SK-N-SH (cell line): ENCODE data around the gene H2BK1. TPM values are rescaled to one million over a fixed set of nuclear protein-coding genes. Genes with fewer than 3 reads are reported as not detected.

Source experiments
- CTCF ChIA-PET: fragments of 300-600, 350-600 bp; formaldehyde crosslinking; extraction: SDS; loops from one replicate; lab custom pipeline; 2021; lab: Yijun Ruan, JAX
- POLR2A ChIA-PET: fragments of 350-600 bp; sonication (Branson Sonifier 250); formaldehyde crosslinking; extraction: SDS; loops from one replicate; lab custom pipeline; 2020; ENCODE audit warnings: antibody characterized with exemption, inconsistent platforms; lab: Yijun Ruan, JAX
- DNase-seq: peaks from one replicate; pipeline ENCODE4 v3.0.0; 2012
- H2AFZ ChIP-seq: fragments of 200-600 bp; sonication (generic); 2 replicates; pipeline ENCODE4 v1.8.1; 2016; ENCODE audit warnings: antibody characterized with exemption, mild to moderate bottlenecking, low read depth
- H3F3A ChIP-seq: fragments of 200-600 bp; sonication (generic); replicated peaks from 2 replicates; pipeline ENCODE3; 2016; ENCODE audit warnings: antibody characterized with exemption, mild to moderate bottlenecking; ENCODE audit not compliant: insufficient read depth
- H3K27ac ChIP-seq, 2 experiments: fragments of 200-500 bp in 1 of 2; fragments of 200-600 bp in 1 of 2; sonication (Bioruptor generic) in 1 of 2; sonication (generic), shearing (Covaris generic) in 1 of 2; 2 replicates each; pipeline versions ENCODE4 v1.5.1 to v1.6.1; 2014 to 2016; ENCODE audit warnings: low read depth in 2 of 2, inconsistent platforms in 1 of 2, low read length in 1 of 2, mild to moderate bottlenecking in 1 of 2, mixed read lengths in 1 of 2
- H3K27me3 ChIP-seq: fragments of 200-600 bp; sonication (generic), shearing (Covaris generic); 2 replicates; pipeline ENCODE4 v1.6.1; 2016; ENCODE audit warnings: mixed run types; ENCODE audit not compliant: insufficient read depth
- H3K36me3 ChIP-seq, 2 experiments: fragments of 200-500 bp in 1 of 2; fragments of 200-600 bp in 1 of 2; sonication (Bioruptor generic) in 1 of 2; sonication (generic) in 1 of 2; replicated peaks in 1 of 2; 2 replicates each; pipeline versions ENCODE3 to v1.5.1; 2014 to 2016; ENCODE audit warnings: low read length in 1 of 2, mild to moderate bottlenecking in 1 of 2; ENCODE audit not compliant: insufficient read depth in 2 of 2, control insufficient read depth in 1 of 2
- H3K4me1 ChIP-seq, 2 experiments: fragments of 200-500 bp in 1 of 2; fragments of 200-600 bp in 1 of 2; sonication (Bioruptor generic) in 1 of 2; sonication (generic), shearing (Covaris generic) in 1 of 2; 2 replicates each; pipeline versions ENCODE4 v1.5.1 to v1.6.1; 2014 to 2016; ENCODE audit warnings: low read depth in 1 of 2, low read length in 1 of 2, mixed run types in 1 of 2; ENCODE audit not compliant: insufficient read depth in 2 of 2, control insufficient read depth in 1 of 2
- H3K4me2 ChIP-seq: fragments of 200-600 bp; sonication (generic), shearing (Covaris generic); 2 replicates; pipeline ENCODE4 v1.6.1; 2017; ENCODE audit warnings: mixed run types
- H3K4me3 ChIP-seq, 2 experiments: fragments of 200-500 bp in 1 of 2; fragments of 200-600 bp in 1 of 2; sonication (Bioruptor generic) in 1 of 2; sonication (generic), shearing (Covaris generic) in 1 of 2; 2 replicates each; pipeline versions ENCODE4 v1.5.1 to v1.8.1; 2014 to 2016; ENCODE audit warnings: low read depth in 2 of 2, inconsistent platforms in 1 of 2, low read length in 1 of 2, mild to moderate bottlenecking in 1 of 2, mixed read lengths in 1 of 2, moderate library complexity in 1 of 2
- H3K79me2 ChIP-seq: fragments of 200-600 bp; sonication (generic); 2 replicates; pipeline ENCODE4 v1.8.1; 2017; ENCODE audit warnings: mild to moderate bottlenecking; ENCODE audit not compliant: insufficient read depth
- H3K9ac ChIP-seq: fragments of 200-600 bp; sonication (generic); 2 replicates; pipeline ENCODE4 v1.6.1; 2017; ENCODE audit warnings: mixed run types
- H3K9me2 ChIP-seq: fragments of 200-600 bp; sonication (generic); 2 replicates; pipeline ENCODE4 v1.6.1; 2017; ENCODE audit warnings: mixed run types
- H3K9me3 ChIP-seq: fragments of 200-600 bp; sonication (generic); 2 replicates; pipeline ENCODE4 v1.6.1; 2017; ENCODE audit warnings: mixed run types, mild to moderate bottlenecking, moderate library complexity
- H4K20me1 ChIP-seq: fragments of 200-600 bp; sonication (generic); 2 replicates; pipeline ENCODE4 v1.6.1; 2017; ENCODE audit warnings: mild to moderate bottlenecking, mixed run types; ENCODE audit not compliant: insufficient read depth
- FOSL2 ChIP-seq: IDR thresholded peaks from 2 replicates; pipeline ENCODE4 v1.4.0; 2012; ENCODE audit warnings: low read depth, mild to moderate bottlenecking, moderate library complexity, borderline replicate concordance
- FOXJ3 ChIP-seq: sonication (generic); formaldehyde crosslinking; IDR thresholded peaks from 2 replicates; pipeline ENCODE4 v1.5.1; 2020; ENCODE audit warnings: mild to moderate bottlenecking, missing genetic modification reagents
- FOXM1 ChIP-seq: IDR thresholded peaks from 2 replicates; pipeline ENCODE4 v1.4.0; 2012; ENCODE audit warnings: low read depth, mild to moderate bottlenecking
- GABPA ChIP-seq: IDR thresholded peaks from 2 replicates; pipeline ENCODE4 v1.4.0; 2012; ENCODE audit warnings: low read depth, mild to moderate bottlenecking
- GATA2 ChIP-seq: sonication (generic); formaldehyde crosslinking; IDR thresholded peaks from 2 replicates; pipeline ENCODE4 v1.5.0; 2020; ENCODE audit warnings: mild to moderate bottlenecking, missing genetic modification reagents
- IRF3 ChIP-seq: fragments of 150-350 bp; IDR thresholded peaks from 2 replicates; pipeline ENCODE4 v1.6.1; 2016; ENCODE audit warnings: mild to moderate bottlenecking, low read depth, low read length
- JUND ChIP-seq: IDR thresholded peaks from 2 replicates; pipeline ENCODE4 v1.4.0; 2012
- MAX ChIP-seq: IDR thresholded peaks from 2 replicates; pipeline ENCODE4 v1.4.0; 2012; ENCODE audit warnings: low read depth
- MEF2A ChIP-seq: IDR thresholded peaks from 2 replicates; pipeline ENCODE4 v1.4.0; 2012; ENCODE audit warnings: low read depth, borderline replicate concordance
- MXI1 ChIP-seq: IDR thresholded peaks from 2 replicates; pipeline ENCODE4 v1.6.1; 2012; ENCODE audit warnings: mild to moderate bottlenecking, low read depth, low read length, improper control_type of control experiment
- NFIC ChIP-seq: IDR thresholded peaks from 2 replicates; pipeline ENCODE4 v1.4.0; 2012; ENCODE audit warnings: borderline replicate concordance
- NRF1 ChIP-seq: IDR thresholded peaks from 2 replicates; pipeline ENCODE4 v1.6.1; 2012; ENCODE audit warnings: low read depth, mild to moderate bottlenecking, low read length
- PBX3 ChIP-seq: IDR thresholded peaks from 2 replicates; pipeline ENCODE4; 2012
- RAD21 ChIP-seq: IDR thresholded peaks from 2 replicates; pipeline ENCODE4 v1.6.1; 2012; ENCODE audit warnings: mild to moderate bottlenecking, low read length
- RCOR1 ChIP-seq: fragments of 150-350 bp; IDR thresholded peaks from 2 replicates; pipeline ENCODE4 v1.6.1; 2017; ENCODE audit warnings: antibody characterized with exemption, low read length
- RFX5 ChIP-seq: IDR thresholded peaks from 2 replicates; pipeline ENCODE4 v1.6.1; 2012; ENCODE audit warnings: mild to moderate bottlenecking, improper control_type of control experiment, low read length
- SIN3A ChIP-seq: IDR thresholded peaks from 2 replicates; pipeline ENCODE4 v1.6.1; 2012; ENCODE audit warnings: low read depth, mild to moderate bottlenecking, low read length, moderate library complexity, borderline replicate concordance
- SMC3 ChIP-seq: IDR thresholded peaks from 2 replicates; pipeline ENCODE4 v1.6.1; 2012; ENCODE audit warnings: low read depth, low read length, improper control_type of control experiment
- TEAD4 ChIP-seq: IDR thresholded peaks from 2 replicates; pipeline ENCODE4 v1.4.0; 2012; ENCODE audit warnings: mild to moderate bottlenecking, borderline replicate concordance; ENCODE audit not compliant: insufficient read depth
- YY1 ChIP-seq: IDR thresholded peaks from 2 replicates; pipeline ENCODE4 v1.4.0; 2012; ENCODE audit warnings: low read depth, mild to moderate bottlenecking
- ZBTB33 ChIP-seq: IDR thresholded peaks from 2 replicates; pipeline ENCODE4 v1.4.0; 2012; ENCODE audit warnings: low read depth, borderline replicate concordance
- WGBS: methylation state at CpG from one replicate; pipeline ENCODE4 v1.1.6; 2017; ENCODE audit warnings: low lambda C conversion rate; 5-methylcytosine and 5-hydroxymethylcytosine counted together
- polyA plus RNA-seq, 3 experiments: library from polyadenylated mRNA; depleted of rRNA; stranded (reverse); fragments of >200 nt; gene quantifications; 2 replicates each; pipeline ENCODE4 v1.2.3, GENCODE V29; 2012

Gene H2BK1
- polyA plus RNA-seq, 1 of the 3 experiments (the other 2 are of a cell fraction), result not detected

GRCh38 chr7:151197932-151198331, 12.4 kb downstream of the H2BK1 start:
- no peaks in the 10 kb centered on the region for H3K9me3 ChIP-seq
- no peaks in the 10 kb centered on the region for H3F3A ChIP-seq
- no peak overlapping the region for H3K27ac ChIP-seq
- no peaks in the 10 kb centered on the region for H3K9me2 ChIP-seq
- DNase-seq, result no peak
- no peak overlapping the region for H3K4me3 ChIP-seq
- no peaks in the 10 kb centered on the region for H3K79me2 ChIP-seq
- ChIA-PET CTCF (interaction anchor here (1.5 kb wide), 1 partner anchor 46 kb away, joined by 4 read pairs; no protein-coding TSS in a partner anchor), POLR2A (no interaction called here)
- no peak overlapping the region for H3K9ac ChIP-seq
- TF ChIP-seq YY1 (no peak), NFIC (no peak), RAD21 (no peak), RFX5 (no peak)
- peaks cover 74% of the 10 kb centered on the region for H3K27me3 ChIP-seq
- H3K4me2 ChIP-seq, result no peak overlapping the region
- H2AFZ ChIP-seq, result no peak overlapping the region
- no peaks in the 10 kb centered on the region for H3K4me1 ChIP-seq
- H3K36me3 ChIP-seq, result no peaks in the 10 kb centered on the region
- H4K20me1 ChIP-seq, result no peaks in the 10 kb centered on the region

- Histone ChIP-seq H3K36me3 (no peaks in the 10 kb centered on the region), H2AFZ (no peak overlapping the region)
- TF ChIP-seq IRF3, result no peak
- TF ChIP-seq ZBTB33, result no peak
- TF ChIP-seq MXI1, result no peak
- no peak for TF ChIP-seq FOSL2
- TF ChIP-seq FOXM1, result no peak
- TF ChIP-seq RFX5, result no peak
- TF ChIP-seq SIN3A, result no peak
- no peak for TF ChIP-seq MEF2A
- TF ChIP-seq FOXJ3 (CRISPR knock-in tag), result no peak
- no peak for TF ChIP-seq GABPA
- no peak for TF ChIP-seq TEAD4
- no peak for TF ChIP-seq JUND
- TF ChIP-seq MAX, result no peak
- TF ChIP-seq RAD21, result no peak
- TF ChIP-seq PBX3, result no peak
- TF ChIP-seq NFIC, result no peak
- no peak for TF ChIP-seq SMC3
- TF ChIP-seq GATA2 (CRISPR knock-in tag), result no peak
- no peak for TF ChIP-seq RCOR1
- no peak for TF ChIP-seq NRF1
- TF ChIP-seq, all 33 proteins: peak for 0
- DNase-seq, result no peak
- no peak overlapping the region for H3K27ac ChIP-seq
- WGBS, result 27% methylated on average over 19 of the region's 19 CpGs
- no peaks in the 10 kb centered on the region for H4K20me1 ChIP-seq
- H3K27me3 ChIP-seq, result peaks cover 74% of the 10 kb centered on the region
- ChIA-PET POLR2A (no interaction called here), CTCF (interaction anchor here (0.8 to 1.5 kb wide), 6 partner anchors 13 to 111 kb away, joined by 3 to 4 read pairs (median 4); no protein-coding TSS in a partner anchor)
- H3K9me2 ChIP-seq, result no peaks in the 10 kb centered on the region
- H3K79me2 ChIP-seq, result no peaks in the 10 kb centered on the region
- no peak overlapping the region for H3K4me2 ChIP-seq
- H3F3A ChIP-seq, result no peaks in the 10 kb centered on the region
- no peaks in the 10 kb centered on the region for H3K4me1 ChIP-seq
- H3K9me3 ChIP-seq, result no peaks in the 10 kb centered on the region
- H3K4me3 ChIP-seq, result no peak overlapping the region
- no peak overlapping the region for H3K9ac ChIP-seq
Observed at GRCh38 chr7:151195616-151196450, 14.5 kb downstream of the H2BK1 start.
